Measurements from ENCODE around the gene RPL39. TPM values are rescaled to one million over a fixed set of nuclear protein-coding genes. Genes with fewer than 3 reads are reported as not detected.
A peak's percentile ranks its signal among the peaks of the same experiment; 100 is the strongest.
"Not testable (repeated sequence)": the region's sequence is repeated elsewhere in the genome, so short reads cannot be mapped to it uniquely, and the experiment has no call there.

Gene RPL39
- polyA plus RNA-seq (2013, experiment 1 of 2; ENCODE audit: insufficient read length), result 1,574 TPM
- polyA plus RNA-seq (2013, experiment 2 of 2; ENCODE audit: insufficient read length), result 1,645 TPM

DNA sequence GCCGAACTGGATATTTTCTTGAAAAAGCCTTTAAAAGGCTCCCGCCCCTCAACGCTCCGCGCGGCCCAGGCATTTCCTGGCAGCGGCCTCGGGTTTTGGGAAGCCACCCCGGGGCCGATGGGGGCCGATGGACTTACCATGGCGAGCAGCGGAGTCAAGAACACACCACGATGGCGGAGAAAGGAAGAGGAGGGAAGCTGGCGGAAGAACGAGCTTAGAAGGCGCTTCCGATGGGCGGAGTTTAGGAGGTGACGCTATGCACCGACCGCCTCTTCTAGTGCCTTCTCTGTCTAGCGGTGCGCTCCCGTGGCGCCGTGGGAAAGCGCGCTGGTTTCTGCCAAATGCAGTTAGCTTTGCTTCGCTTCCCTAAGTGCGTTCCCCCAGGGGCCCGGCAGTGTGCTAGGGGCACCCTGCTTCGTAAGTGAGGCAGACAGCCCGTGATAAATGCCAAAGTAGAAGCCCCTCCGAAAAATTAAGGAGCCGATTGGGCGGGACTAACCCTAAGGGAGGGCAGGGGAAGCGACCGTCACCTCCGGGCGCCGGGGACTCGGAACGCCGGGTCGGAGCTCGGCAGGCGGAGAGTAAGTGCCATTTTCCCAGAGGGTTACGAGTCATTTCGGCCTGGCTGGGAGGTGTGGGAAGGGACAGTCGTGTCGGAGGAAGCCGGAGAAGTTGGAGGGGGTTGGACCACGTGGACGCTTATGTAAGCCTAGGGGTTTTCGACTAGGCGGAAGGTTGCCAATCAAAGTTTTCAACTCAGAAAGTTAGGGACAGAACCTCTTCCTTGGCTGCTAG, at the start of gene RPL39:
Gene RPL39 (minus strand): TSS at position 194 of the 795 bp plus-strand sequence. CDS start 54 bp downstream, at position 140.
- DNase-seq, result peak; percentile 89

DNA sequence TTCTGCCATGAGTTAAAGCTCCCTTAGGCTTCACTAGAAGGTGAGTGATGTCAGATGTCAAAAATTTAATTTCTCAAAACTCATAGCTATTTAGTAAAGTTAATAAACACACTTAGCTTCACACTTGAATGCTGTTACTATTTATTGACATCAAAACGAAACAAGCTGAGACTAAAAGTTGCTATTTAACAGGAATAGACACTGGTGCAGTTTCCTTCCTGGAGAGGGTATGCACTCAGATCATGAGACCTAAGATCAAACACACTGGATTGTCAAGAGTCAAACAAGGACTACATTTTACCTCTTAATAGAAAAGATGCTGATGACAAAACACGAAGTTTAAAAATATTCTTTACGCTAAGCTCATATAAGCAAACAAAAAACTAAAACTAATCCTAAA, 42.5 kb upstream of the RPL39 start:
- no peak for DNase-seq

DNA sequence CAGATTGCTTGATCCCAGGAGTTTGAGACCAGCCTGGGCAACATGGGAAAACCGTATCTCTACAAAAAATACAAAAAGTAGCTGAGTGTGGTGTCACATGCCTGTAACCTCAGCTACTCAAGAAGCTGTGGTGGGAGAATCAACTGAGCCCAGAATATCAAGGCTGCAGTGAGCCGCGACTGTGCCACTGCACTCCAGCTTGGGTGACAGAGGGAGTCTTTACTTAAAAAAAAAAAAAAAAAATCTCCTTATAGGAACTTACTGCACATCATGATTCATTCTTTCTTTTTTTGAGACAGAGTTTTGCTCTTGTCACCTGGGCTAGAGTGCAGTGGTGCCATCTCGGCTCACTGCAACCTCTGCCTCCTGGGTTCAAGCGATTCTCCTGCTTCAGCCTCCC, 37.0 kb upstream of the RPL39 start:
- DNase-seq, result no peak

DNA sequence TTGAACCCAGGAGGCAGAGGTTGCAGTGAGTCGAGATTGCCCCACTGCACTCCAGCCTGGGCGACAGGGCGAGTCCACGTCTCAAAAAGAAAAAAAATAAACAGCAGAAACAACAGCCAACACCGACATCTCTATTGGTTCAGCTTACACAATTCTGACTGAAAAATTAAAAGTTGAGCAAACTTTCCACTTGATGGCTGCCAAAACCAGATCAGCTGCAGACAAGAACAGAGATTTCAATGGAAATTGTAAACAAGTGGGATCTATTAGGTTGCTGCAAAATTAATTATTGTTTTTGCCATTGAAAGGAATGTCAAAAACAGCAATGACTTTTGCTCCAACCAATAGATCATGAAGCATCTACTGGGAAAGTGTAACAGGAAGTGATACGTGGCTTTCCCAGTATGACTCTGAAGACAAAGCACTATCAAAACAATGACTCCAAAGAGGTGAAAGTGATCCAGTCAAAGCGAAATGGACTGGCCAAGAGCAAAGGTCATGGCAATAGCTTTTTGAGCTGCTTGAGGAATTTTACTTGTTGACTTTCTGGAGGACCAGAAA, 35.0 kb upstream of the RPL39 start:
- peak; percentile 6 for DNase-seq

DNA sequence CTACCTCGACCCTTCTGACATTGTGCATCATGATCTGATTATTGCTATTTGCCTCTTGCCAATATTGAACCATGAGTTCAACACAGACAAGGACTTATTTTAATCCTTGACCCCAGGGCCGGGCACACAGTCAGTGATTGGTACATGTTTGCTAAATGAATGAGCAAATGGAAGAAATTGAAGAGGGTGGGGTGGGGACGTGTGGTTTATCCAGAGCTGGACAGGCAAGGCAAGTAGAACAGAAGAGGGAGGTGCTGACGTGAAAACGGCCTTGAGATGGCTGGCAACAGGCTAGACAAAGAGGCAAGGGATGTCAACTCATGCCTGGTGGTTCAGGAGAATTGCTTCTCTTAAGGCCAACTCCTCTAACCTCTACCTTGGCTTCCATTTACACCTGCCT, 32.8 kb upstream of the RPL39 start:
- DNase-seq, result not testable (repeated sequence)

DNA sequence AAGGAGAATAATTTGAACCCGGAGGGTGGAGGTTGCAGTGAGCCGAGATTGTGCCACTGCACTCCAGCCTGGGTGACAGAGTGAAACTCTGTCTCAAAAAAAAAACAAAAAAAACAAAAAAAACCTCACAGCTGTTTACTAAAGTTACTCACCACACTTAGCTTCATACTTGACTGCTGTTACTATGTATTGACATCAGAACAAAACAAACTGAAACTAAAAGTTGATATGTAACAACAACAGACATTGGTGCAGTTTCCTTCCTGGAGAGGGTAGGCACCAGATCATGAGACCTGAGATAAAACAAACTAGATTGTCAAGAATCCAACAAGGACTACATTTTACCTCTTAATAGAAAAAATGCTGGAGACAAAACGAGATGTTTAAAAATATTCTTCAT, 30.3 kb upstream of the RPL39 start:
- not testable (repeated sequence) for DNase-seq

DNA sequence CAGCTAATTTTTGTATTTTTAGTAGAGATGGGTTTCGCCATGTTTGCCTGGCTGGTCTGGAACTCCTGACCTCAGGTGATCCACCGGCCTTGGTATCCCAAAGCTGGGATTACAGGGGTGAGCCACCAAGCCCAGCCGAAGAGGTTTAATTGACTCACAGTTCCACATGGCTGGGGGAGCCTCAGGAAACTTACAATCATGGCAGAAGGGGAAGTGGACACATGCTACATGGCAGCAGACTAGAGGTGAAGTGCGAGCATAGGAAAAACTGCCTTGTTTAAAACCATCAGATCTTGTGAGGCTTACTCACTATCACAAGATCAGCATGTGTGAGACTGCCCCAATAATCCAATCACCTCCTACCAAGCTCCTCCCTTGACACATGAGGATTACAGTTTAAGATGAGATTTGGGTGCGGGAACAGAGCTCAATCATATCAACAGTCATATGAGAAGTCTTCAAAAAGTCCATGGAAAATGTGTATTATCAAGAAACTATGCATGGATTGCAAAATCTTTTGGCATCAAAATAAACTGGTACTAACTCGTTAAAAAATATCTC, 25.8 kb upstream of the RPL39 start:
- DNase-seq, result no peak

DNA sequence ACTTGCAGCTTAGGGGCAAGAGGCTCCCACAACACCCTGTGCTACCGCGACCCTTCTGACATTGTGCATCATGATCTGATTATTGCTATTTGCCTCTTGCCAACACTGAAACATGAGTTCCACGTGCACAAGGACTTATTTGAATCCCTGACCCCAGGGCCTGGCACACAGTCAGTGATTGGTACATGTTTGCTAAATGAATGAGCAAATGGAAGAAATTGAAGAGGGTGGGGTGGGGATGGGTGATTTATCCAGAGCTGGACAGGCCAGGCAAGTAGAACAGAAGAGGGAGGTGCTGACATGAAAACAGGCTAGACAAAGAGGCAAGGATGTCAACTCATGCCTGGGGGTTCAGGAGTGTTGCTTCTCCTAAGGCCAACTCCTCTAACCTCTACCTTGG, 24.9 kb upstream of the RPL39 start:
- DNase-seq, result no peak

DNA sequence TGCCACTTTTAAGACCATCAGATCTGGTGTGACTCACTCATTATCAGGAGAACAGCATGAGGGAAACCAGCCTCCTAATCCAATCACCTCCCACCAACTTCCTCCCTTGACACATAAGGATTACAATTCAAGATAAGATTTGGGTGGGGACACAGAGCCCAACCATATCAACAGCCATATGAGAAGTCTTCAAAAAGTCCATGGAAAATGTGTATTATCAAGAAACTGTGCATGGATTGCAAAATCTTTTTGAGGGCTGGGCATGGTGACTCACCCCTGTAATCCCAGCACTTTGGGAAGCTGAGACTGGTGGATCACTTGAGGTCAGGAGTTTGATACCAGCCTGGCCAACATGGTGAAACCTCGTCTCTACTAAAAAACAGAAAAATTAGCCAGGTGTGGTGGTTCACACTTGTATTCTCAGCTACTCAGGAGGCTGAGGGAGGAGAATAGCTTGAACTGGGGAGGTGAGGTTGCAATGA, 17.8 kb upstream of the RPL39 start:
- DNase-seq, result no peak

DNA sequence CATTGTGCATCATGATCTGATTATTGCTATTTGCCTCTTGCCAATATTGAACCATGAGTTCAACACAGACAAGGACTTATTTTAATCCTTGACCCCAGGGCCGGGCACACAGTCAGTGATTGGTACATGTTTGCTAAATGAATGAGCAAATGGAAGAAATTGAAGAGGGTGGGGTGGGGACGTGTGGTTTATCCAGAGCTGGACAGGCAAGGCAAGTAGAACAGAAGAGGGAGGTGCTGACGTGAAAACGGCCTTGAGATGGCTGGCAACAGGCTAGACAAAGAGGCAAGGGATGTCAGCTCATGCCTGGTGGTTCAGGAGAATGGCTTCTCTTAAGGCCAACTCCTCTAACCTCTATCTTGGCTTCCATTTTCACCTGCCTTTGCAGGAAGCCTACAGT, 17.0 kb upstream of the RPL39 start:
- DNase-seq, result not testable (repeated sequence)

DNA sequence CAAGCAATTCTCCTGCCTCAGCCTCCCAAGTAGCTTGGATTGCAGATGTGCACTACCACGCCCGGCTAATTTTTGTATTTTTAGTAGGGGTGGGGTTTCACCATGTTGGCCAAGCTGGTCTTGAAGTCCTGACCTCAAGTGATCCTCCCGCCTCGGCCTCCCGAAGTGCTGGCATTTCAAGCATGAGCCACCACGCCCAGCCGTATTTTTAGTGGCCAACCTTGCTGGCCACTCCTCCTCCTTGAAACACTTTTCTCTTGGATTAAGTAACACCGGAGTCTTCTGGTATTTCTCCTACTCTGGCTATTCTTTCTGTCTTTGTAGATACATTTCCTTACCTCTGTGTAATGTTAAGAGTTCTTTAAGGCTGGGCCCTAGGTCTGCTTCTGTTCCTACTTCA, 11.1 kb upstream of the RPL39 start:
- DNase-seq, result no peak

DNA sequence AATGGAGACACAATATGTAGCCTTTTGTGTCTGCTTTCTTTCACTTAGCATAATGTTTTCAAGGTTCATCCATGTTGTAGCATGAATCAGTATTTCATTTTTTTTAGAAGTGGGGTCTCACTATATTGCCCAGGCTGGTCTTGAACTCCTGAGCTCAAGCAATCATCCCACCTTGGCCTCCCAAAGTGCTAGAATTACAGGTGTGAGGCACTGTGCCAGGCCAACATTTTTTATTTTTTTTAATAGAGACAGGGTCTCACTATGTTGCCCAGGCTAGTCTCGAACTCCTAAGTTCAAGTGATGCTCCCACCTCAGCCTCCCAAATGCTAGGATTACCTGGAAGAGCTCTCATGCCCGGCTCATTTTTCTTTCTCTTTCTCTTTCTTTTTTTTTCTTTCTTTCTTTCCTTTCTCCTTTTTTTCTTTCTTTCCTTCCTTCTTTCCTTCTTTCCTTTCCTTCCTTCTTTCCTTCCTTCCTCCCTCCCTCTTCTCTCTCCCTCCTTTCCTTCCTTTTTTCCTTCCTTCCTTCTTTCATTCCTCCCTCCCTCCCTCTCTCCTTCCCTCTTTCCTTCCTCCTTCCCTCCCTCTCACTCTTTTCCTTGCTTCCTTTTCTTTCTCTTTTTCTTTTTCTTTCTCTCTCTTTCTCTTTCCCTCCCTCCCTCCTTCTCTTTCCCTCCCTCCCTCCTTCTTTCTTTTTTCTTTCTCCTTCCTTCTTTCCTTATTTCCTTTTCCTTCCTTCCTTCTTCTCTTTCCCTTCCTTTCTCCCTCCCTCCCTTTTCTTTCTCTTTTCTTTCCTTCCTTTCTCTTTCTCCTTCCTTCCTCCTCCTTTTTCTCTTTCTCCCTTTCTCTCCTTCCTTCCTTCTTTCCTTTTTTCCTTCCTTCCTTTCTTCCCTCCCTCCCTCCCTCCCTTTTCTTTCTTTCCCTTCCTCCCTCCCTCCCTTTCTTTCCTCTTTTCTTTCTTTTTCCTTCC, 10.1 kb upstream of the RPL39 start:
- no peak for DNase-seq

DNA sequence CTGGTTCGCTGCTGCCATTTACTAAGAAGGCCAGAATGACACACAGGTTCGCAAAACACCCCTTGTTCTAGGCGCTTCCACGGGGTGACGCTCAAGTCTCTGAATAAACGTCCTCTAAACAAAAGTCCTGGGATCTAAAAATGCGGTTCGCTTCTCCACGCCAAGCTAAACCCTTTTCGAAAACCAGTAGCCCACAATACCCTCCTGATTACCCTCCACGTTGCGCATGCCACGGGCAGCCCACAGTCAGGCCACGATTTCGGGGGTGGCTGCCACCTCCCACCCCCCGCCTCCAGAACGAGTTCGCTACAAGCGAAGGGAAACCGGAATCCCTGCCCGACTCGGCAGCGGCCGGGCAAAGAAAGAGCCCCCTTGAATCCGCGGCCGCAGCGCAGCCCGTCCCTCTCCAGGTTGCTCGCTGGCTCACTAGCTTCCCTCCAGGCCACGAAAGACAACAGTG, 423 bp downstream of the RPL39 start:
- peak; percentile 27 for DNase-seq

DNA sequence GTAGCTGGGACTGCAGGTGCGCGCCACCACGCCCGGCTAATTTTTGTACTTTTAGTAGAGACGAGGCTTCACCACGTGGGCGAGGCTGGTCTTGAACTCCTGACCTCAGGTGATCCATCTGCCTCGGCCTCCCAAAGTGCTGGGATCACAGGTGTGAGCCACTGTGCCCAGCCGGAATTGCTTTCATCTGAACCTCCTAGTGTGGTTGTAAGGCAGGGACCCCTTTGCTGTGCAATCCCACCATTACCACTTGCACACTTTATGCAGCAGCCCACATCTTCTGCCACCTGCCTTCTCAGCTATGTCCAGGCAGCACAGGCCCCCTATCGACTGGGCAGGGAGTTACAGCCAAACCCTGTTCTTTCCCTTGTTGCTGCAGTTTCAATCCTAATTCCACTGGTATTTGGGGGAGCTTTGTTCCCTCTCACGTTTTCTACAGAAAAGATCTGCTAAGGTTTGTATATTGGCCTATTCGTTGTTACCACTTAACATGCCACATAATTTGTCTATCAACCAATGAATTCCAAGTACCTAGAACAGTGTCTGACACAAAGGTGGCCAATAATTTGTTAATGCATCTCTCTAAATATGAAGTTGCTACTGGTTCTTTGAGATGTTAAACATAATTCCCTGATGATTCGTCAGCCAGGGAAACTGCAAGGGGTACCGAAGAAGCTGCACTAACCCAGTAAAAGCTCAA, 6.5 kb downstream of the RPL39 start:
- no peak for DNase-seq

DNA sequence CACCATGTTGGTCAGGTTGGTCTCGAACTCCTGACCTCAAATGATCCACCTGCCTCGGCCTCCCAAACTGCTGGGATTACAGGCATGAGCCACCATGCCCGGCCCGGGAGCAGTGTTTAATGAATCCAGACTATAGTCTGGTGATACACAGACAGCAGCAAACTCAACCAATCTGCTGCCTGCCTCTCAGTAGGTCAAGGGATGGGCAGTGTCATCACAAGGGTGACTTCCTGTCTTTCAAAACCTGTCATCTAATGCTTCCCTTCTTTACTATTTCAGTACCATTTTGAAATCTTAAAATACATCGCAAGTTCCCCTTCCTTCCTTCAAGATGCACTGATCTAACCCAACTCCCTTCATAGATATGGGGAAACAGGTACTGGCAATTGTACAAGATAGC, 8.4 kb downstream of the RPL39 start:
- no peak for DNase-seq

DNA sequence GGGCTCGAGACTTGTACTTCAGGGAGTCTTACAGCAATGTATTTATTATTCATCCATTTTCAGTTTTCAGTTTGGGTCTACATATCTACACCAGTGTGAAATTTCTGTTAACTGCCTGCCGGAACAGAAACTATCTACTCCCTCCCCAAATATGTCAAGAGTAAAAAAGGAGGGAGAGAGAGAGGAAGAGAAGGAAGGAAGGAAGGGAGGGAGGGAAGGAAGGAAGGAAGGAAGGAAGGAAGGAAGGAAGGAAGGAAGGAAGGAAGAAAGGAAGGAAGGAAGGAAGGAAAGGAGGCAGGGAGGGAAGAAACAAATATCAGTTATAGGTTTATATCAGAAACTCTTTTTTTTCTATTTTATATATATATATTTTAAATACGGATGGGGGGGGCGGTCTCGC, 12.6 kb downstream of the RPL39 start:
- no peak for DNase-seq

DNA sequence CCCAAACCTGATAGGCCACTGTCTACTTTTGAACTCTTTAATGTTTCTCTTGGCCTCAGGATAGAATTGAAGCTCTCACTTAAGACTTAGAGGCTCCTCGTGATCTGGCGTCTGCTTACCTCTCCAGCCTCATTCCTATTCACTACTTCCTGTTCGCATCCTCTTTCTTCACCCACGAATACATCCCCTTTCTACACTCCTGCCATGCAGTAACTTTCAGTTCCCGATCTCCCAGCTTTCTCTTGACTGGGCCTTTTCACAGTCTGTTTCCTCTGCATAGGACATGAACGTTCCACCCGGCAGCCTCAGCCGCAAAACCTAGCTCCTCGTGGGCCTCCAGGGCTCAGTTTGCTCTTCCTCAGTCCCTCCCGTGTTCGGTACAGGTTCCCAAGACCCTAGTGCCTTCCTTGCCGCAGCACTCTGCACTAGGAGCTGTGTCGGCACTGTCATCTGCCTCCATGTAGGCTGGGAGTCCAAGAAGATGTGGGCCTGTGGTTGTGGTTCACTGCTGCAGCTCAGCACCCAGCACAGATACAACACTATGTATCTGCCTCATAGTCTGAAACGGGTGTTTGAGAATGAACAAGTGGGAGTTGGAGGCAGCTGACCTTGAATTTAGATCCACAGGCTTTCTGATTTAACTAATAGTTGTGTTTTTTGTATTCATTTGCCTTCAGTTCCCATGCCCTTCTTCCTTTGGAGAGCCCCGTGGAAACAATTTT, 15.8 kb downstream of the RPL39 start:
- DNase-seq, result no peak

DNA sequence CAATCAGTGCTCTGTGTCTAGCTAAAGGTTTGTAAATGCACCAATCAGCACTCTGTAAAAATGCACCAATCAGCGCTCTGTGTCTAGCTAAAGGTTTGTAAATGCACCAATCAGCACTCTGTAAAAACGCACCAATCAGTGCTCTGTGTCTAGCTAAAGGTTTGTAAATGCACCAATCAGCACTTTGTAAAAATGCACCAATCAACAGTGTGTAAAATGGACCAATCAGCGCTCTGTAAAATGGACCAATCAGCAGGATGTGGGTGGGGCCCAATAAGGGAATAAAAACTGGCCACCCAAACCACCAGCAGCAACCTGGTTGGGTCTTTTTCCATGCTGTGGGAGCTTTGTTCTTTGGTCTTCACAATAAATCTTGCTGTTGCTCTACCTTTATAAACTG, 22.0 kb downstream of the RPL39 start:
- DNase-seq, result not testable (repeated sequence)

DNA sequence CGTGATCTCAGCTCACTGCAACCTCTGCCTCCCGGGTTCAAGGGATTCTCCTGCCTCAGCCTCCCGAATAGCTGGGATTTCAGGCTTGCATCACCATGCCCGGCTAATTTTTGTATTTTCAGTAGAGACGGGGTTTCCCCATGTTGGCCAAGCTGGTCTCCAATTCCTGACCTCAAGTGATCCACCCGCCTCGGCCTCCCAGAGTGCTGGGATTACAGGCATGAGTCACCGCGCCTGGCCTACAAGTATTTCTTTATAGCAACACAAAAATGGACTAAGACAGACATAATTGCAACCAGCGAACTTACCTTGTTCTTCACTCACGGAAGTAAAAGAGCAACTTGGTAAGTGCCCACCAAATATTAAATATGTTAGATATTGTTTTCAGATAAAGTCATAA, 23.0 kb downstream of the RPL39 start:
- peak; percentile 35 for DNase-seq

DNA sequence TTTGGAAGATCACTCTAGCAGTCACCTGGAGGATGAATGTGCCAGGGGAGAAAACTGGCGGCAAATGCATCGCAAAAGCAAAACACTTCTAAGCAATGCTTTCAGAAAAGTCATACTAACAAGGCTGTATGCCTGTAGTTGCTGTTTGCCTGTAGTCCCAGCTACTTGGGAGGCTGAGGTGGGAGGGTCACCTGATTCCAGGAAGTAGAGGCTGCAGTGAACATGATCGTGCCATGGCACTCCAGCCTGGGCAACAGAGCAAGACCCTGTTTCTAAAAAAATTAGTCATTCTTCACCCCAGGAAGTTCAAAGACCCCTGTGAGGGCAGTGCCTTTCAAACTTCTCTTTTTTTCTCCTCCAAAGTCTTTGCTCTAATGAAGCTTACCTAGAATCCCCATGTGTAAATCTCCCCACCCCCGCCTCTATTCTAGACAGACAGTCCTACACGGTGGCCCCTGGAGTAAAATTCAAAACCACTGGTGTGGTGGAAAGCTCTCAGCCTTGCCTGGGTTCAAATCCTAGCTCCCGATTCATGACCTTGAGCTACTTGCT, 27.5 kb downstream of the RPL39 start:
- no peak for DNase-seq

DNA sequence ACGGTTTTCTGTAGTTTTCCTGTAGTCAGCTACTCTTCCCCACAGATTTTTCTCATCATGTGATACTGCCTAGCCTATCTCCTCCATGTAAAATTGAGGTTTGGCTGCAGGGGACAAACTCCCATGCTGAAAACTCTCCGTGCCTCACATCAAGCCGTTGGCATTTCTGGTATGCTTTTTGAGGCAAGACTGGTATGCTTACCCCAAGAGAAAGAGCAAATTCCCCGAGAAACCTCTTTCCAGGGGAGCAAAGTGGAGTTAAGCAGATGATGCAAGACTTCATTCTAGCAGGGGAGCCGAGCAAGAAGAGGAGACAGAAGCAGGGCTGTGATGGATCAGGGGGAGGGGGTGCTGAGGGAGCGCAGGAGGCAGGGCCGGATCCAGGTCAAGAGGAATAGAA, 28.2 kb downstream of the RPL39 start:
- peak; percentile 96 for DNase-seq

All from fibroblast of skin of scalp (primary cell).